Right forelimb (tissue), 1 donor: ENCODE results near the gene EXD3.
"Not testable (repeated sequence)": the region's sequence is repeated elsewhere in the genome, so short reads cannot be mapped to it uniquely, and the experiment has no call there.

ENCODE experiments used
- DNase-seq: peaks from one replicate; pipeline ENCODE4 v3.0.0-alpha.2; 2018

The EXD3 gene

GRCh38 chr9:137390553-137391410 lies 32.2 kb downstream of the EXD3 start:
- no peak for DNase-seq

GRCh38 chr9:137389428-137389746 lies 33.6 kb downstream of the EXD3 start:
- no peak for DNase-seq

- no peak for DNase-seq
Observed at GRCh38 chr9:137388589-137389427, 34.2 kb downstream of the EXD3 start.

- no peak for DNase-seq
Observed at GRCh38 chr9:137387891-137388560, 34.9 kb downstream of the EXD3 start.

- DNase-seq, result no peak
Observed at GRCh38 chr9:137387114-137387890, 35.7 kb downstream of the EXD3 start.

GRCh38 chr9:137386507-137387113 lies 36.4 kb downstream of the EXD3 start:
- not testable (repeated sequence) for DNase-seq

- DNase-seq, result peak; percentile 15
Observed at GRCh38 chr9:137385061-137385655, 37.8 kb downstream of the EXD3 start.

- peak; percentile 30 for DNase-seq
Observed at GRCh38 chr9:137383784-137384756, 38.9 kb downstream of the EXD3 start.

GRCh38 chr9:137383081-137383783 lies 39.7 kb downstream of the EXD3 start:
- peak; percentile 16 for DNase-seq

GRCh38 chr9:137382444-137383080 lies 40.4 kb downstream of the EXD3 start:
- peak; percentile 38 for DNase-seq

GRCh38 chr9:137381501-137382443 lies 41.2 kb downstream of the EXD3 start:
- DNase-seq, result peak; percentile 27

GRCh38 chr9:137380606-137381005 lies 42.4 kb downstream of the EXD3 start:
- DNase-seq, result peak; percentile 10

GRCh38 chr9:137380171-137380570 lies 42.8 kb downstream of the EXD3 start:
- no peak for DNase-seq

- peak; percentile 29 for DNase-seq
Observed at GRCh38 chr9:137379761-137380161, 43.2 kb downstream of the EXD3 start.

- DNase-seq, result peak; percentile 31
Observed at GRCh38 chr9:137378688-137379410, 44.1 kb downstream of the EXD3 start.

- no peak for DNase-seq
Observed at GRCh38 chr9:137376386-137376785, 46.6 kb downstream of the EXD3 start.

GRCh38 chr9:137375321-137376058 lies 47.5 kb downstream of the EXD3 start:
- peak; percentile 35 for DNase-seq
